Endothelial cell of umbilical vein (primary cell): ENCODE results near the gene MBD3. TPM values are rescaled to one million over a fixed set of nuclear protein-coding genes. Genes with fewer than 3 reads are reported as not detected.

Experiments used
- BruUV-seq: library from RNA; stranded (reverse); fragments of 400-500 nt; replicated peaks from 2 replicates; lab custom pipeline; 2021; lab: Mats Ljungman, UMichigan
- CTCF ChIA-PET: fragments of 300-600, 350-600 bp; sonication (Branson Sonifier 250); formaldehyde crosslinking; loops from one replicate; lab custom pipeline; 2021; ENCODE audit warnings: antibody characterized with exemption, inconsistent platforms; lab: Charles Lee
- POLR2A ChIA-PET: fragments of 300-600, 350-600 bp; sonication (Branson Sonifier 250); formaldehyde crosslinking; loops from one replicate; lab custom pipeline; 2021; ENCODE audit warnings: antibody characterized with exemption, inconsistent platforms; lab: Charles Lee
- DNase-seq: peaks from one replicate; pipeline ENCODE4 v3.0.0-alpha.2; 2011; ENCODE audit warnings: low read depth, low spot score
- FAIRE-seq: peaks from 2 replicates; lab custom pipeline; 2011; peaks lifted over from hg19 to GRCh38; lab: Jason Lieb, UNC
- H2AFZ ChIP-seq: 2 replicates; pipeline ENCODE4 v1.6.0; 2012; ENCODE audit warnings: low read depth, low read length, control low read depth, inconsistent platforms
- H3K27ac ChIP-seq: 2 replicates; pipeline ENCODE4 v1.5.1; 2011; ENCODE audit warnings: low read depth, mild to moderate bottlenecking, control low read depth, low read length, moderate library complexity; ENCODE audit not compliant: insufficient read depth
- H3K27me3 ChIP-seq, 2 experiments: 2 replicates each; pipeline versions ENCODE4 v1.6.0 to v1.6.1; 2011; ENCODE audit warnings: low read length in 2 of 2, mixed read lengths in 1 of 2; ENCODE audit not compliant: control insufficient read depth in 2 of 2, insufficient read depth in 2 of 2
- H3K36me3 ChIP-seq, 2 experiments: 2 replicates in 1 of 2; 3 replicates in 1 of 2; pipeline ENCODE4 v1.5.1; 2011; ENCODE audit warnings: low read length in 2 of 2, mild to moderate bottlenecking in 1 of 2, moderate library complexity in 1 of 2; ENCODE audit not compliant: control insufficient read depth in 2 of 2, insufficient read depth in 2 of 2; ENCODE audit errors: extremely low read depth in 1 of 2
- H3K4me1 ChIP-seq: 3 replicates; pipeline ENCODE4 v1.5.1; 2011; ENCODE audit warnings: mild to moderate bottlenecking, low read length; ENCODE audit not compliant: control insufficient read depth, insufficient read depth; ENCODE audit errors: extremely low read depth
- H3K4me2 ChIP-seq: 2 replicates; pipeline ENCODE4 v1.6.1; 2011; ENCODE audit warnings: low read length, control low read depth, mixed read lengths; ENCODE audit not compliant: insufficient read depth
- H3K4me3 ChIP-seq, 3 experiments: fragments of 200-600 bp in 1 of 3; sonication (generic), shearing (Covaris generic) in 1 of 3; replicated peaks in 1 of 3; 2 replicates each; pipeline ENCODE4 v1.5.1; 2011 to 2016; ENCODE audit warnings: control low read depth in 3 of 3, low read length in 3 of 3, mild to moderate bottlenecking in 2 of 3, inconsistent platforms in 1 of 3, low read depth in 1 of 3, moderate library complexity in 1 of 3; ENCODE audit not compliant: insufficient read depth in 1 of 3
- H3K79me2 ChIP-seq: 2 replicates; pipeline ENCODE4 v1.6.0; 2012; ENCODE audit warnings: low read length, inconsistent platforms; ENCODE audit not compliant: control insufficient read depth, insufficient read depth
- H3K9ac ChIP-seq: replicated peaks from 2 replicates; pipeline ENCODE3; 2011; ENCODE audit warnings: low read length, control low read depth; ENCODE audit not compliant: insufficient read depth; ENCODE audit errors: extremely low read depth
- H3K9me1 ChIP-seq: replicated peaks from 3 replicates; pipeline ENCODE4 v1.6.0; 2011; ENCODE audit warnings: mild to moderate bottlenecking, low read length; ENCODE audit not compliant: control insufficient read depth, insufficient read depth; ENCODE audit errors: extremely low read depth
- H3K9me3 ChIP-seq: replicated peaks from 2 replicates; pipeline ENCODE4 v1.5.1; 2012; ENCODE audit warnings: low read length, inconsistent platforms; ENCODE audit not compliant: control insufficient read depth, insufficient read depth
- H4K20me1 ChIP-seq: replicated peaks from 2 replicates; pipeline ENCODE3; 2011; ENCODE audit warnings: mild to moderate bottlenecking, low read length; ENCODE audit not compliant: control insufficient read depth, insufficient read depth; ENCODE audit errors: extremely low read depth
- EZH2 ChIP-seq: IDR thresholded peaks from 2 replicates; pipeline ENCODE4 v1.6.1; 2012; ENCODE audit warnings: borderline replicate concordance, low read depth, mild to moderate bottlenecking, moderate library complexity, low read length, inconsistent platforms; ENCODE audit not compliant: severe bottlenecking
- FOS ChIP-seq: IDR thresholded peaks from 2 replicates; pipeline ENCODE4 v1.6.1; 2011; ENCODE audit warnings: mild to moderate bottlenecking, low read length, moderate library complexity, borderline replicate concordance; ENCODE audit not compliant: insufficient read depth
- GATA2 ChIP-seq: IDR thresholded peaks from 2 replicates; pipeline ENCODE4 v1.7.0; 2011; ENCODE audit warnings: low read depth, mild to moderate bottlenecking, moderate library complexity, mixed read lengths, low read length; ENCODE audit not compliant: insufficient read length, insufficient read depth
- JUN ChIP-seq: IDR thresholded peaks from 2 replicates; pipeline ENCODE4 v1.6.1; 2011; ENCODE audit warnings: borderline replicate concordance, low read depth; ENCODE audit not compliant: insufficient read length, insufficient read depth
- MAX ChIP-seq: IDR thresholded peaks from 2 replicates; pipeline ENCODE4 v1.6.1; 2011; ENCODE audit not compliant: insufficient read depth, insufficient read length
- MYC ChIP-seq: IDR thresholded peaks from one replicate; pipeline ENCODE4 v1.6.1; 2011; ENCODE audit warnings: mild to moderate bottlenecking, low read depth, low read length
- POLR2A ChIP-seq: IDR thresholded peaks from 2 replicates; pipeline ENCODE4 v1.6.1; 2012; ENCODE audit warnings: low read depth, mild to moderate bottlenecking, control low read depth, low read length
- POLR2AphosphoS5 ChIP-seq: IDR thresholded peaks from 2 replicates; pipeline ENCODE4 v1.6.1; 2012; ENCODE audit warnings: low read depth, mild to moderate bottlenecking, control low read depth, low read length, moderate library complexity; ENCODE audit not compliant: insufficient read depth
- dilution Hi-C: fragments of 300-500 bp; cut with MboI; formaldehyde crosslinking; loops from one replicate; pipeline ENCODE4 v1.15.0; 2019; ENCODE audit warnings: low sequenced_read_pairs; ENCODE audit not compliant: extremely low pct_ligation_motif_present
- intact Hi-C: fragments of 100-400 bp; cut with micrococcal nuclease; formaldehyde crosslinking; loops from one replicate; pipeline ENCODE4 v1.10.0; 2022
- polyA plus RNA-seq, 4 experiments: library from polyadenylated mRNA; depleted of rRNA in 3 of 4; stranded (reverse) in 3 of 4; unstranded in 1 of 4; fragments of >200 nt; gene quantifications; 2 replicates each; pipeline versions ENCODE4 v1.2.1 to v1.2.3, GENCODE V29; 2011 to 2012; ENCODE audit warnings: missing spikeins in 1 of 4
- total RNA-seq: library from RNA; stranded (reverse); gene quantifications from 2 replicates; pipeline ENCODE4 v1.2.3, GENCODE V29; 2021
- TF ChIP-seq, protein P1 (sequence below), 2 donors: IDR thresholded peaks; 1 replicate in 1 of 2; 2 replicates in 1 of 2; pipeline ENCODE4 v1.5.1; 2011; ENCODE audit warnings: low read length in 2 of 2, mild to moderate bottlenecking in 2 of 2, moderate library complexity in 2 of 2, control low read depth in 1 of 2, inconsistent platforms in 1 of 2, low read depth in 1 of 2; ENCODE audit not compliant: insufficient read depth in 1 of 2; ENCODE audit errors: extremely low read depth in 1 of 2

The MBD3 gene
- total and polyA plus RNA-seq, 2 donors (not counting 3 experiments of a cell fraction or from before 2014, with no cell fraction given) = 96.8 to 120 TPM

- no peak overlapping the region for H3K4me2 ChIP-seq
- no peak overlapping the region for H3K9ac ChIP-seq
- H3K4me1 ChIP-seq = no peaks in the 10 kb centered on the region
- no peaks in the 10 kb centered on the region for H3K9me3 ChIP-seq
- no peak overlapping the region for H3K4me3 ChIP-seq
- ChIA-PET POLR2A (no interaction called here), CTCF (no interaction called here)
- no peaks in the 10 kb centered on the region for H3K9me1 ChIP-seq
- no peak overlapping the region for H3K27ac ChIP-seq
- peaks cover 10 to 24% of the 10 kb centered on the region in 2 experiments for H3K36me3 ChIP-seq
- FAIRE-seq (no peak), DNase-seq (no peak)
- H3K27me3 ChIP-seq = peaks cover 0 to 4% of the 10 kb centered on the region in 2 experiments
- intact Hi-C loops = no loop called here
- no peaks in the 10 kb centered on the region for H3K79me2 ChIP-seq
- H4K20me1 ChIP-seq = no peaks in the 10 kb centered on the region
- dilution Hi-C loops = no loop called here
- BruUV-seq = no TSS peak
- H2AFZ ChIP-seq = no peak overlapping the region
- TF ChIP-seq POLR2AphosphoS5 (no peak), MYC (no peak), JUN (no peak), EZH2 (no peak), FOS (no peak), POLR2A (no peak), GATA2 (no peak), MAX (no peak)
- TF ChIP-seq, protein P1, sequence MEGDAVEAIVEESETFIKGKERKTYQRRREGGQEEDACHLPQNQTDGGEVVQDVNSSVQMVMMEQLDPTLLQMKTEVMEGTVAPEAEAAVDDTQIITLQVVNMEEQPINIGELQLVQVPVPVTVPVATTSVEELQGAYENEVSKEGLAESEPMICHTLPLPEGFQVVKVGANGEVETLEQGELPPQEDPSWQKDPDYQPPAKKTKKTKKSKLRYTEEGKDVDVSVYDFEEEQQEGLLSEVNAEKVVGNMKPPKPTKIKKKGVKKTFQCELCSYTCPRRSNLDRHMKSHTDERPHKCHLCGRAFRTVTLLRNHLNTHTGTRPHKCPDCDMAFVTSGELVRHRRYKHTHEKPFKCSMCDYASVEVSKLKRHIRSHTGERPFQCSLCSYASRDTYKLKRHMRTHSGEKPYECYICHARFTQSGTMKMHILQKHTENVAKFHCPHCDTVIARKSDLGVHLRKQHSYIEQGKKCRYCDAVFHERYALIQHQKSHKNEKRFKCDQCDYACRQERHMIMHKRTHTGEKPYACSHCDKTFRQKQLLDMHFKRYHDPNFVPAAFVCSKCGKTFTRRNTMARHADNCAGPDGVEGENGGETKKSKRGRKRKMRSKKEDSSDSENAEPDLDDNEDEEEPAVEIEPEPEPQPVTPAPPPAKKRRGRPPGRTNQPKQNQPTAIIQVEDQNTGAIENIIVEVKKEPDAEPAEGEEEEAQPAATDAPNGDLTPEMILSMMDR (IDR thresholded peaks at IDR 0.05; ENCODE audit: extremely low read depth in 1 of 2, insufficient read depth in 1 of 2, low read depth in 1 of 2, low read length in 2 of 2) = no peak
Observed at GRCh38 chr19:1574354-1575136, 18.1 kb downstream of the MBD3 start.
